Ishikawa (cell line): ENCODE data around the gene FLOT1.

ENCODE experiments used
- CEBPB ChIP-seq: IDR thresholded peaks from 2 replicates; pipeline ENCODE4 v1.6.1; 2012
- CREB1 ChIP-seq: IDR thresholded peaks from 2 replicates; pipeline ENCODE4 v1.6.1; 2012; ENCODE audit warnings: low read depth
- EGR1 ChIP-seq: IDR thresholded peaks from 2 replicates; pipeline ENCODE4 v1.6.1; 2012
- EP300 ChIP-seq: IDR thresholded peaks from 2 replicates; pipeline ENCODE4 v1.6.1; 2012; ENCODE audit warnings: borderline replicate concordance
- FOXM1 ChIP-seq: IDR thresholded peaks from 2 replicates; pipeline ENCODE4 v1.6.1; 2012; ENCODE audit warnings: low read depth, borderline replicate concordance
- REST ChIP-seq: IDR thresholded peaks from 2 replicates; pipeline ENCODE4 v1.6.1; 2012; ENCODE audit warnings: low read depth, mild to moderate bottlenecking
- TAF1 ChIP-seq: IDR thresholded peaks from 2 replicates; pipeline ENCODE4 v1.6.1; 2012; ENCODE audit warnings: low read depth, mild to moderate bottlenecking
- TEAD4 ChIP-seq: IDR thresholded peaks from 2 replicates; pipeline ENCODE4 v1.6.1; 2012
- YY1 ChIP-seq: IDR thresholded peaks from 2 replicates; pipeline ENCODE4 v1.6.1; 2012; ENCODE audit warnings: low read depth

GRCh38 chr6:30705620-30706019 lies 36.9 kb downstream of the FLOT1 start:
- TF ChIP-seq YY1 (no peak), EP300 (no peak), CEBPB (no peak), REST (no peak), EGR1 (no peak), CREB1 (no peak), TEAD4 (no peak), TAF1 (no peak), FOXM1 (no peak)
